Colonic mucosa (tissue), 4 donors: ENCODE data around the gene APOB. TPM values are rescaled to one million over a fixed set of nuclear protein-coding genes. Genes with fewer than 3 reads are reported as not detected.

Source experiments
- DNase-seq: peaks from one replicate; pipeline ENCODE4 v3.0.0-alpha.2; 2020
- H3K27ac ChIP-seq: fragments of 200-600 bp; one replicate; pipeline ENCODE4 v1.8.0; 2021
- H3K27me3 ChIP-seq: fragments of 200-600 bp; one replicate; pipeline ENCODE4 v1.8.0; 2021
- H3K36me3 ChIP-seq: fragments of 200-600 bp; one replicate; pipeline ENCODE4 v1.8.0; 2021
- H3K4me1 ChIP-seq: fragments of 200-600 bp; one replicate; pipeline ENCODE4 v1.8.0; 2021; ENCODE audit warnings: mild to moderate bottlenecking
- H3K4me3 ChIP-seq: fragments of 200-600 bp; one replicate; pipeline ENCODE4 v1.8.0; 2021
- H3K9ac ChIP-seq, 2 donors: one replicate each; pipeline ENCODE4 v1.7.0; 2013; ENCODE audit warnings: control low read depth in 2 of 2, low read depth in 2 of 2, low read length in 2 of 2
- H3K9me3 ChIP-seq: fragments of 200-600 bp; one replicate; pipeline ENCODE4 v1.8.0; 2021
- intact Hi-C: fragments of 100-400 bp; cut with DNase I; formaldehyde crosslinking; loops from one replicate; pipeline ENCODE4 v1.14.1; 2022
- total RNA-seq, 2 donors: library from RNA; stranded (reverse); fragmentation: NEBNext Ultra II Directional in 1 of 2; extraction: Animal tissue kit (Norgen Biotek cat#: 25700) in 1 of 2; gene quantifications; one replicate each; pipeline ENCODE4 v1.2.1, GENCODE V29; 2021
- TF ChIP-seq, protein P1 (sequence below): fragments of 200-600 bp; IDR thresholded peaks from one replicate; pipeline ENCODE4 v1.8.0; 2022; ENCODE audit warnings: antibody characterized with exemption, mild to moderate bottlenecking
- donor health status: healthy.
- donor health status: DM: no; HTN: no; CAD: no.
- donor health status: DM: no; HTN: no; CAD: no.

APOB gene
- total RNA-seq, 2 donors from 2014 or later, result 1.0 to 3.3 TPM

DNA sequence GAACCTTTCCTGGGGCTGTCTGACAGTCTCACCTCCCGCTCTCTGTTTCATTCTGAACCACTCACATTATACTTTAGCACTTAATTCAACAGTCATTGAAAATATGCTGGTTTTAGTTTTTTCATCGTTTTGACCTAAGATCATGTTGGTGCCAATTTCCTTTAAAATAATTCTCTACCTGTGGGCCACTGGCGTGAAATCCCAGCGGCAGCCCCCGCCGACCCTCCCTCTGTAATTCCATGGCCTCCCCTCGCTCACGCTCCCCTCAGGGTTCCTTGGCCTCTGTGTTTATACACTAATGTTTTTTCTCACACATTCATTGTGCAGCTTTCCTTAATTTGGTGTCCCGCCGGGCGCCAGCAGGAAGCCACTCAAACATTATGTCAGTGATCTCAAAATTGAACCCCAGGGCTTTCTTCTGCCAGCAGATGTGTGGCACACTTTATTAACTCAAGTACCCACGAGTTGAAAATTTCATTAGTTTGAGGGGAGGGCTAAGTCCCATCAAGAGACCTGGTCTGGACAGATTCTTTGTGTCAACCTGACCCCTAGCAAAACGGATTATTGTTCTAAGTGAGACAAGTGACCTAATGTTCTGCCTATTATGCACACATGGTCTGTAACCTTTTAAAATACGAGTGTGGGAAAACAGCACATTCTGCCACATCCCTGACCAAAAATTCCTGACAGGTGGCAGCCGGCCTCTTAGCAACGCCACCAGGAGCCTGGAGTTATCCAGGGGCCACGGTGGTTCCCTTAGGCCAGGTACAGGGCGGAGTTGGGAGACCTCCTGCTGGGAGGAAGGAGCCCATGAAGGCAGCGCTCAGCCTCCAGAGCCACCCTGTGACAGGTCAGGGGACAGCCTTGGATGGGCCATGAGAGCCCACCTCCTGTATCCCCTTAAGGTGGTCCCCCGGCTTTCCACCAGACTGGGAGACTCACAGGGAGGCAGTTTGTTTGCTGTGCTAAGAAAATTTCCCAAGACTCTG, 53.1 kb downstream of the APOB start:
- Histone ChIP-seq H3K4me1 (no peaks in the 10 kb centered on the region), H3K27me3 (no peaks in the 10 kb centered on the region), H3K4me3 (no peak overlapping the region), H3K9me3 (no peaks in the 10 kb centered on the region), H3K27ac (no peak overlapping the region), H3K9ac (no peak overlapping the region), H3K36me3 (no peaks in the 10 kb centered on the region)
- no peak for DNase-seq
- intact Hi-C loops, result no loop called here
- TF ChIP-seq, protein P1, sequence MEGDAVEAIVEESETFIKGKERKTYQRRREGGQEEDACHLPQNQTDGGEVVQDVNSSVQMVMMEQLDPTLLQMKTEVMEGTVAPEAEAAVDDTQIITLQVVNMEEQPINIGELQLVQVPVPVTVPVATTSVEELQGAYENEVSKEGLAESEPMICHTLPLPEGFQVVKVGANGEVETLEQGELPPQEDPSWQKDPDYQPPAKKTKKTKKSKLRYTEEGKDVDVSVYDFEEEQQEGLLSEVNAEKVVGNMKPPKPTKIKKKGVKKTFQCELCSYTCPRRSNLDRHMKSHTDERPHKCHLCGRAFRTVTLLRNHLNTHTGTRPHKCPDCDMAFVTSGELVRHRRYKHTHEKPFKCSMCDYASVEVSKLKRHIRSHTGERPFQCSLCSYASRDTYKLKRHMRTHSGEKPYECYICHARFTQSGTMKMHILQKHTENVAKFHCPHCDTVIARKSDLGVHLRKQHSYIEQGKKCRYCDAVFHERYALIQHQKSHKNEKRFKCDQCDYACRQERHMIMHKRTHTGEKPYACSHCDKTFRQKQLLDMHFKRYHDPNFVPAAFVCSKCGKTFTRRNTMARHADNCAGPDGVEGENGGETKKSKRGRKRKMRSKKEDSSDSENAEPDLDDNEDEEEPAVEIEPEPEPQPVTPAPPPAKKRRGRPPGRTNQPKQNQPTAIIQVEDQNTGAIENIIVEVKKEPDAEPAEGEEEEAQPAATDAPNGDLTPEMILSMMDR, result no peak

DNA sequence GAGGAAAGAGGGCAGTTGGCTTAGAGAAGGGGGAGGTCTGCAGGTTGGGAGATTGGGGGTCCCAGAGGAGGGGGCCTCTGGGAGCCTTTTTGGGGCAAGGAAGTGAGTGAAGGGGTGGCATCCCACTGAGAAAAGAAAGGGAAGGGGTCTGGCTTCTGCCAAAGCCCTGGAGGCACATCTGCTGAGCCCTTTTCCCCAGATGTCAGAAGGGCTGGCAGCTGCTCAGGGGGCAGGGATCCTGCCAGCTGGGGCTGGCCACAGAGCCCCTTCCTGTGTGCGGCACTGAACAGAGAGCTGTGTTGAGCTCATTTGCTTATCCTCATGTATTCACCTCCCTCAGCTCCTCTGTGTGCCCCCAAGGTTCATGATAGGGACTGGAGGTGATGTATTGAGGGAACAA, 54.5 kb downstream of the APOB start:
- Histone ChIP-seq H3K4me1 (no peaks in the 10 kb centered on the region), H3K4me3 (no peak overlapping the region), H3K36me3 (no peaks in the 10 kb centered on the region), H3K27me3 (no peaks in the 10 kb centered on the region), H3K9me3 (no peaks in the 10 kb centered on the region), H3K9ac (no peak overlapping the region), H3K27ac (no peak overlapping the region)
- intact Hi-C loops, result no loop called here
- TF ChIP-seq, protein P1, result no peak
- no peak for DNase-seq

DNA sequence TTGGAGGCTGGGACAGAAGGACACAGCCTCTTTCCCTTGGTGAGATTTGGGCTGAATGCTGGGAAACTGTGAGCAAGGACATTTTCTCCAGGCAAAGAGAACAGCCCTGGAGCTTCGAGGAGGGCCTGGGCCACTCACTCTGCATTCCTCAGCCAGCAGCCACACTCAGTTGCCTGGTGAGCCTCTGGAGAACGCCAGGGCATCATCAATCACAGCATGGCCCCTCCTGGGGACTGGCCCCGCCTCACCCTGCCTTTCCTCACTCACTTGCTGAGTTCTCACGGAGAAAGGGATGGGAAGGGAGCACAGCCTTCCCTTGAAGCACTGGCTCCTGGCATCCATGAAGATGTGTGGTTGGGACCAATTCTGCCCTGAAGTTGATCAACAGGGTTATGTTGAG, 55.0 kb downstream of the APOB start:
- intact Hi-C loops, result no loop called here

DNA sequence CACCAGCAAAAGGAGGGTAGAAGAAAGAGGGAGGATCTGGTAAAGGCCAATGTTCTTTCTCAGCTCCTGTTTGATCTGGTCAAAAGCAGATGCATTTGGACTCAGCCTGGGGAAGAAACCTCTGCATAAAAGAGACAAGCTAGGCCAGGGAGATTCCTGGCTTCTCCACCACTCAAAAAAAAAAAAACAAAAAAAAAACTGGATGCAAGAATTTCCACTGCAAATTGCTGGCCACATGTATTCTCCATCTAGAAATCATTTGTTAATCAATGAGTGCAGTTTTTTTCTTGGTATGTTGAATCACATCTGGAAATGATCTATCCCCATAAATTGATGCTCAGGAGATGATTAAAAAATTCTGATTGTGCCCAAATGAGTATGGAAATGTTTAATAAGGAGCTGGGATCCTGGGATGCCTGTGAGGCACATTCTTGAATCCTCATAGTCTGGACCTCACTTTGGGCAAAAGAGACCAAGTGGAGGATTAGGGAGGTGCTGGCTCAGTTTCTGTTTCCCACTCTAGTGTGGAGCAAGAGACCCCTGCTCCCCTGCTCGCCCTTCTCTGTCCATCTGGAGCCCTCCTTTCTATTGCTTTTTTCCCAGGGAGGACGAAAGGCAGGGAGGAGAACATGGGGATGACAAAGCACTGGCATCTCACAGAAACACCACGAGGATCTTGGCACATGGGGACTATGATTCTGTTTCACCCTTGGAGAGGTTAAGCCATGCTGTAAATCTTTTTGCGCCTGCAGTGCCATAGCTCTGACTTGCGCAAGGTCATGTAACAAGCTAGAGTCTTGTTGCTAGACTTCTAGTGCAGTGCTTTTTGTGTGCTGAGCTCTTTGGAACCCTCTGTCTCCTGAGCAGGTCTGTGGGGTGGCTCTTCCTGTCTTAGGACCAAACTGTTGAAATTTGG, 57.6 kb downstream of the APOB start:
- Histone ChIP-seq H3K27me3 (no peaks in the 10 kb centered on the region), H3K4me3 (no peak overlapping the region), H3K4me1 (no peaks in the 10 kb centered on the region), H3K27ac (no peak overlapping the region), H3K9ac (no peak overlapping the region), H3K36me3 (no peaks in the 10 kb centered on the region), H3K9me3 (no peaks in the 10 kb centered on the region)
- DNase-seq, result no peak
- TF ChIP-seq, protein P1, result no peak
- intact Hi-C loops, result no loop called here

More for the DNA sequence above, 55.0 kb downstream of the APOB start:
- no peak for DNase-seq
- Histone ChIP-seq H3K27me3 (no peaks in the 10 kb centered on the region), H3K4me1 (no peaks in the 10 kb centered on the region), H3K4me3 (no peak overlapping the region), H3K27ac (no peak overlapping the region), H3K9ac (no peak overlapping the region), H3K36me3 (no peaks in the 10 kb centered on the region), H3K9me3 (no peaks in the 10 kb centered on the region)
- TF ChIP-seq, protein P1, result no peak

DNA sequence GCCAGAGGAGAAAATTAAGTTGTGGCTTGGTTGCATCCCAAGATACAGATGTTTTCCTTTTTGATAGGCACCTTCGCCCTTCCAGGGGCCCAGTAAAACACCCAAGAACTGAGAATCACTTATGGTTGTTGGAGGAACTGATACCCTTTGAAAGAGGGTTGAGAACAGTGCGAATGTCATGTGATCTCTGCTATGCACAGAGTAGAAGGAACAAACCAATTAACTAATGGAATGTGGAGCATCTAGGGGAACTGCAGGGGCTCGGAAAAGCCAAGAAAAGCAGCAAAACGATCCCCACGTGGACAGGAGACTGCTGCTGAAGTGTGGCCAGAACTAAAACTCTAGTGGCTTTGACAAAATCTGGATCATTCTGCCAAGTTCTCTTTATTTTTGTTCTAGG, 58.8 kb downstream of the APOB start:
- H3K4me3 ChIP-seq, result no peak overlapping the region
- no peaks in the 10 kb centered on the region for H3K27me3 ChIP-seq
- H3K4me1 ChIP-seq, result no peaks in the 10 kb centered on the region
- intact Hi-C loops, result no loop called here
- H3K9ac ChIP-seq, result no peak overlapping the region
- no peaks in the 10 kb centered on the region for H3K9me3 ChIP-seq
- TF ChIP-seq, protein P1, result no peak
- DNase-seq, result no peak
- no peak overlapping the region for H3K27ac ChIP-seq
- H3K36me3 ChIP-seq, result no peaks in the 10 kb centered on the region
